Sigmoid colon (tissue), 7 donors: ENCODE measurements around the gene UBQLN4. TPM values are rescaled to one million over a fixed set of nuclear protein-coding genes. Genes with fewer than 3 reads are reported as not detected.
A peak's percentile ranks its signal among the peaks of the same experiment; 100 is the strongest.

ENCODE experiments used
- DNase-seq: peaks from one replicate; pipeline ENCODE4 v3.0.0-alpha.2; 2019
- H3K27ac ChIP-seq, 4 donors: fragments of 200-600 bp; sonication (generic); one replicate each; pipeline ENCODE4 v1.5.1; 2016 to 2019; ENCODE audit warnings: mild to moderate bottlenecking in 1 of 4
- H3K27me3 ChIP-seq, 3 donors: fragments of 200-600 bp; sonication (generic); one replicate each; pipeline ENCODE4 v1.5.1; 2019; ENCODE audit warnings: mild to moderate bottlenecking in 1 of 3
- H3K36me3 ChIP-seq, 4 donors: fragments of 200-600 bp; sonication (generic); one replicate each; pipeline ENCODE4 v1.5.1; 2016 to 2019
- H3K4me1 ChIP-seq, 4 donors: fragments of 200-600 bp; sonication (generic); one replicate each; pipeline ENCODE4 v1.5.1; 2017 to 2019
- H3K4me3 ChIP-seq, 4 donors: fragments of 200-600 bp; sonication (generic); one replicate each; pipeline ENCODE4 v1.5.1; 2017 to 2019; ENCODE audit warnings: mild to moderate bottlenecking in 2 of 4, moderate library complexity in 1 of 4
- H3K9me3 ChIP-seq, 4 donors: fragments of 200-600 bp in 3 of 4; sonication (generic) in 3 of 4; one replicate each; pipeline versions ENCODE4 v1.5.1 to v1.6.1; 2013 to 2019
- EP300 ChIP-seq, 4 donors: sonication (generic); formaldehyde crosslinking; IDR thresholded peaks; one replicate each; pipeline ENCODE4 v1.6.1; 2017; ENCODE audit warnings: antibody characterized with exemption in 4 of 4
- POLR2A ChIP-seq, 2 donors: fragments of 450-650 bp; IDR thresholded peaks; one replicate each; pipeline ENCODE4 v1.6.1; 2016; ENCODE audit warnings: antibody characterized with exemption in 2 of 2, mild to moderate bottlenecking in 2 of 2, moderate library complexity in 2 of 2
- POLR2AphosphoS5 ChIP-seq, 4 donors: sonication (generic); formaldehyde crosslinking; IDR thresholded peaks; one replicate each; pipeline ENCODE4 v1.6.1; 2017; ENCODE audit warnings: antibody characterized with exemption in 4 of 4
- WGBS, 2 donors: extraction: QIAGEN DNeasy Blood & Tissue Kit; methylation state at CpG; one replicate each; pipeline ENCODE4 v1.1.7; 2013; 5-methylcytosine and 5-hydroxymethylcytosine counted together
- intact Hi-C: fragments of 100-400 bp; cut with DNase I; formaldehyde crosslinking; loops from one replicate; pipeline ENCODE4 v1.15.1; 2023
- polyA plus RNA-seq, 3 donors: library from polyadenylated mRNA; stranded (reverse); fragments of 200-250 nt; gene quantifications; one replicate each; pipeline ENCODE4 v1.2.3, GENCODE V29; 2013
- total RNA-seq, 4 donors: library from RNA; depleted of rRNA; stranded (reverse); fragments of >200 nt; gene quantifications; one replicate each; pipeline ENCODE4 v1.1.0, GENCODE V29; 2016
- TF ChIP-seq, protein P1 (sequence below), 4 experiments: fragments of 450-650 bp in 3 of 4; fragments of 200-600 bp in 1 of 4; IDR thresholded peaks; one replicate each; pipeline ENCODE4 v1.5.1; 2016 to 2019; ENCODE audit warnings: antibody characterized with exemption in 4 of 4, mild to moderate bottlenecking in 3 of 4, moderate library complexity in 2 of 4
- donor health status: healthy with polysubstance abuse.
- donor health status: Bipolar disorder and iron deficiency.
- donor health status: healthy.

Gene UBQLN4
- total and polyA plus RNA-seq, 7 donors, result 11.4 to 23.6 (median 19.1) TPM

DNA sequence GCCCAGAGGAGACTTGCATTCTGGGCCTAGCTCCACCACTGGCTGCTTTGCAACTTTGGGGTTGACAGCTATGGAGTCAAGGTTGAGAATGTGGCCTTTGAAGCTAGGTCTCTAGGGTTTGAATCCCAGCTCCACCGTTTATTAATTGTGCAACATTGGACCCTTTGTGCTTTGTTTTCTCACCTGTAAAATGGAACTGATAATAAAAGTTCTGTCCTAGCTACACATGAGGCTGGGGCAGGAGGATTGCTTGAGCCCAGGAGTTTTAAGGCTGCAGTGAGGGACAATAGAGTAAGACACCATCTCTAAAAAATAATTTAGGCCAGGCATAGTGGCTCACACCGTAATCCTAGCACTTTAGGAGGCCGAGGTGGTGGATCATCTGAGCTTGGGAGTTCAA is 45.7 kb upstream of the UBQLN4 start:
- no peak overlapping the region for H3K4me3 ChIP-seq
- TF ChIP-seq POLR2A (IDR thresholded peaks at IDR 0.05) (no peak), POLR2AphosphoS5 (IDR thresholded peaks at IDR 0.05) (no peak), EP300 (IDR thresholded peaks at IDR 0.05) (no peak)
- TF ChIP-seq, protein P1, sequence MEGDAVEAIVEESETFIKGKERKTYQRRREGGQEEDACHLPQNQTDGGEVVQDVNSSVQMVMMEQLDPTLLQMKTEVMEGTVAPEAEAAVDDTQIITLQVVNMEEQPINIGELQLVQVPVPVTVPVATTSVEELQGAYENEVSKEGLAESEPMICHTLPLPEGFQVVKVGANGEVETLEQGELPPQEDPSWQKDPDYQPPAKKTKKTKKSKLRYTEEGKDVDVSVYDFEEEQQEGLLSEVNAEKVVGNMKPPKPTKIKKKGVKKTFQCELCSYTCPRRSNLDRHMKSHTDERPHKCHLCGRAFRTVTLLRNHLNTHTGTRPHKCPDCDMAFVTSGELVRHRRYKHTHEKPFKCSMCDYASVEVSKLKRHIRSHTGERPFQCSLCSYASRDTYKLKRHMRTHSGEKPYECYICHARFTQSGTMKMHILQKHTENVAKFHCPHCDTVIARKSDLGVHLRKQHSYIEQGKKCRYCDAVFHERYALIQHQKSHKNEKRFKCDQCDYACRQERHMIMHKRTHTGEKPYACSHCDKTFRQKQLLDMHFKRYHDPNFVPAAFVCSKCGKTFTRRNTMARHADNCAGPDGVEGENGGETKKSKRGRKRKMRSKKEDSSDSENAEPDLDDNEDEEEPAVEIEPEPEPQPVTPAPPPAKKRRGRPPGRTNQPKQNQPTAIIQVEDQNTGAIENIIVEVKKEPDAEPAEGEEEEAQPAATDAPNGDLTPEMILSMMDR (IDR thresholded peaks at IDR 0.05), result no peak
- intact Hi-C loops, result no loop called here
- H3K27ac ChIP-seq, result no peak overlapping the region
- no peaks in the 10 kb centered on the region for H3K27me3 ChIP-seq
- no peaks in the 10 kb centered on the region for H3K9me3 ChIP-seq
- H3K4me1 ChIP-seq, result peaks cover 0 to 64% (median 41%) of the 10 kb centered on the region in 4 donors
- 76 to 91% methylated on average over 3 of the region's 3 CpGs for WGBS, 2 donors
- H3K36me3 ChIP-seq, result no peaks in the 10 kb centered on the region
- DNase-seq, result no peak

DNA sequence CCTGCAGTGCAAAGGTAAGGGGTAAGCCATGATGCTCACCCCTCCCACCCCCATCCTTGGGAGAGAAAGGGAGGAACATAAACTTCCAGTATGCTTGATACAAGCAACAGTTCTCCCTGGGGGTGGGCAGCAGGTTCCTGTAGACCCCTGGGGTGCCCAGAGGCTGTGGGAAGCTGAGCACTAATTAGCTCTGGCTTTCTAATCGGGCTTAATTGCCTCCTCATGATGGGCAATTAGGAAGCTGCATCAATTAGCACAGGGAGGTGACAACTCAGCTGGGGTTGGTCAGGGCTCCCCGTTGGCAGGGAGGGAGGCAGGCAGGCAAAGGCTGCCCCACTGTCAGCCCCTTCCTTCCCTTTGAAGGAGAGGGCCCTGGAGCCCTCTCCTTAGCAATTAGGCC is 45.2 kb upstream of the UBQLN4 start:
- H3K9me3 ChIP-seq, result no peaks in the 10 kb centered on the region
- intact Hi-C loops, result no loop called here
- H3K36me3 ChIP-seq, result no peaks in the 10 kb centered on the region
- no peak for DNase-seq
- peak overlapping the region in 1 of 4 donors; percentile 84 for H3K27ac ChIP-seq
- H3K4me3 ChIP-seq, result no peak overlapping the region
- no peak for TF ChIP-seq POLR2A (IDR thresholded peaks at IDR 0.05)
- TF ChIP-seq, protein P1 (IDR thresholded peaks at IDR 0.05), result no peak
- no peak for TF ChIP-seq POLR2AphosphoS5 (IDR thresholded peaks at IDR 0.05)
- no peak for TF ChIP-seq EP300 (IDR thresholded peaks at IDR 0.05)
- peaks cover 0 to 59% (median 36%) of the 10 kb centered on the region in 4 donors for H3K4me1 ChIP-seq
- WGBS, 2 donors, result 83 to 86% methylated on average over 2 of the region's 2 CpGs
- no peaks in the 10 kb centered on the region for H3K27me3 ChIP-seq

DNA sequence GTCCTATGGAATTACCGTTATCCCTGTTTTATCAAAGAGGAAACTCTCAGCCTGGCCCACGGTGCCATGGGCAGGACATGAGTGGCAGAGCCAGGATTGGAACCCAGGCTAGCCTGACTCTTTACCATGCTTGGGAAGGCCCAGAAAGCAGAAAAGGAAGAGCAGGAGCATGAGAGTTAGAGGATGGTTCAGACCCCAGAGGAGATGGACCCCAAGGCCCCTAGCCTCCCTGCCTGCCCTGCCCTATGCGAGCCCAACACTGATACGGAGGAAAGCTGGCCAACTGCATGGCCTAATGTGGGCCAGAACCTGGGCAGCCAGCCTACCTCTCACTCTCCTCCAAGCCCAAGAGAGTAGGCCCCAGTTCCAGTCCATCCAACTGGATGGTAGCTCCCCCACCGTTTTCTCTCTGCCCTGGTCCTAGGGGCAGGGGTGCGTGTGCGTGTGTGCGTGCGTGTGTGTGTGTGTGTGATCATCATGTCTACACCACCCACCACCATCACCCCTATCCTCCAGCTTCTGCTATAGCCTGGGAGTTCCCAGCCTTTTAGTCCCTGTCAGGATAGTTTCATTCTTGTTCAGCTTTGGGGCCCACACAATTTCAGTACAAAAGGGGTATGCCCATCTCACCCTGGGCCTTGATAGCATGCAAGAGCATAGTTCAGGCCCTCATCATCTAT is 44.0 kb upstream of the UBQLN4 start:
- intact Hi-C loops, result no loop called here
- Histone ChIP-seq H3K9me3 (no peaks in the 10 kb centered on the region), H3K27ac (peak overlapping the region; percentile 64 to 84 (median 75)), H3K36me3 (no peaks in the 10 kb centered on the region), H3K4me3 (no peak overlapping the region), H3K27me3 (no peaks in the 10 kb centered on the region), H3K4me1 (peaks cover 0 to 47% (median 24%) of the 10 kb centered on the region in 4 donors)
- WGBS, 2 donors, result 89 to 91% methylated on average over 9 of the region's 9 CpGs
- no peak for DNase-seq
- TF ChIP-seq POLR2A (IDR thresholded peaks at IDR 0.05) (no peak), POLR2AphosphoS5 (IDR thresholded peaks at IDR 0.05) (no peak), EP300 (IDR thresholded peaks at IDR 0.05) (no peak)
- TF ChIP-seq, protein P1 (IDR thresholded peaks at IDR 0.05), result no peak

DNA sequence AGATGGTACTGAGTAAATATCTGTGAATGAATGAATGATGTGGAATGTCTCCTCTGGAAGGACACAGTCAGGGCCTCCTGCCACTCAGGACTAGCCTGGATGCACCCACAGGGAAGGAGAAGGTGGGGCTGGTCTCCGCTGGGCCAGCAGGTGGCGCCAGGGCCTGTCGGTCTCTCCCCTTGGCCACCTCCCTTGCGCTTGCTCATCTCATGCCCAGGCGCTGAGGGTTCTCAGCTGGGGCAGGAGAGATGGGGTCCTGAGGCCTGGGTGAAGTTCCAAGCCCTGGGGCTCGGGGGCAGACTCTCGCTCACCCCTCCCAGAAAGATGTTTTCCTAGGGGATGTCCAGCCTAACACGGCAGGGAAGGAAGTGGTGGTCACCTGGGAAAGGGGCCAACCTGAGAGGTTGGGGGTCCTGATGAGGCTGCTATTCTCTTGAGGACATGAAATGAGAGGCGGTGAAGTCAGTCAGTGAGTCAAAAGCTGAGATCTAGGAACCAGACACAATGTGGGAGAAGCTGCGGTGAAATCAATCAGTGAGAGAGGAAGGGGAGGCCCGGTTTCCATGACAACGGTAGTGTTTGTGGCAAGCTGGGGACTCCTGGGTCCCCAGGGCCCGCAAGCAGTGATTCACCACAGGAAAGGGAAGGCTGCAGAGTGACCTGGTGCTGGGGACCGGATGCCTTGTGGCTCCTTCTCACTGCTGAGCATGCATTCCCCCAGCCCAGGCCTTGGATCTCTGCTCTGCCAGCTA is 43.2 kb upstream of the UBQLN4 start:
- Histone ChIP-seq H3K27ac (peak overlapping the region; percentile 64 to 84 (median 75)), H3K36me3 (no peaks in the 10 kb centered on the region), H3K27me3 (no peaks in the 10 kb centered on the region), H3K9me3 (no peaks in the 10 kb centered on the region), H3K4me1 (peaks cover 0 to 39% (median 16%) of the 10 kb centered on the region in 4 donors), H3K4me3 (no peak overlapping the region)
- DNase-seq, result peak; percentile 96
- intact Hi-C loops, result loop anchor here (1.0 kb wide), 1 partner anchor 33 kb away; no protein-coding TSS in a partner anchor
- TF ChIP-seq POLR2A (IDR thresholded peaks at IDR 0.05) (no peak), EP300 (IDR thresholded peaks at IDR 0.05) (no peak), POLR2AphosphoS5 (IDR thresholded peaks at IDR 0.05) (peak; percentile 38 to 51 (median 40))
- TF ChIP-seq, protein P1 (IDR thresholded peaks at IDR 0.05), result peak; percentile 95 to 98 (median 96)
- WGBS, 2 donors, result 18 to 31% methylated on average over 14 of the region's 14 CpGs
